Right atrium auricular region (tissue), 2 donors: ENCODE results near the gene MTARC1. TPM values are rescaled to one million over a fixed set of nuclear protein-coding genes. Genes with fewer than 3 reads are reported as not detected.
A peak's percentile ranks its signal among the peaks of the same experiment; 100 is the strongest.

Experiments
- DNase-seq: peaks from one replicate; pipeline ENCODE4 v3.0.0-alpha.2; 2019; ENCODE audit warnings: low spot score
- H3K27ac ChIP-seq, 2 donors: fragments of 200-600 bp; sonication (generic); 1 replicate in 1 of 2; 2 replicates in 1 of 2; pipeline ENCODE4 v1.5.1; 2016 to 2019
- H3K27me3 ChIP-seq, 2 donors: fragments of 200-600 bp; sonication (generic); one replicate each; pipeline versions ENCODE4 v1.5.1 to v1.6.0; 2017 to 2019
- H3K36me3 ChIP-seq: fragments of 200-600 bp; sonication (generic); one replicate; pipeline ENCODE4 v1.5.1; 2016
- H3K4me1 ChIP-seq, 2 donors: fragments of 200-600 bp; sonication (generic); one replicate each; pipeline versions ENCODE4 v1.5.1 to v1.6.0; 2017 to 2019
- H3K4me3 ChIP-seq, 2 donors: fragments of 200-600 bp; sonication (generic); 1 replicate in 1 of 2; 2 replicates in 1 of 2; pipeline ENCODE4 v1.5.1; 2017 to 2019; ENCODE audit warnings: mild to moderate bottlenecking in 1 of 2, moderate library complexity in 1 of 2
- H3K9me3 ChIP-seq, 2 donors: fragments of 200-600 bp; sonication (generic); one replicate each; pipeline ENCODE4 v1.5.1; 2019
- total RNA-seq, 2 donors: library from RNA; depleted of rRNA; stranded (reverse); fragments of >200 nt; gene quantifications; one replicate each; pipeline ENCODE4 v1.1.0, GENCODE V29; 2016
- TF ChIP-seq, protein P1 (sequence below), 2 donors: fragments of 200-600 bp; sonication (generic); IDR thresholded peaks; one replicate each; pipeline ENCODE4 v1.5.1; 2019; ENCODE audit warnings: antibody characterized with exemption in 2 of 2

The MTARC1 gene
- total RNA-seq, 2 donors from 2014 or later: 4.0 to 6.1 TPM

DNA sequence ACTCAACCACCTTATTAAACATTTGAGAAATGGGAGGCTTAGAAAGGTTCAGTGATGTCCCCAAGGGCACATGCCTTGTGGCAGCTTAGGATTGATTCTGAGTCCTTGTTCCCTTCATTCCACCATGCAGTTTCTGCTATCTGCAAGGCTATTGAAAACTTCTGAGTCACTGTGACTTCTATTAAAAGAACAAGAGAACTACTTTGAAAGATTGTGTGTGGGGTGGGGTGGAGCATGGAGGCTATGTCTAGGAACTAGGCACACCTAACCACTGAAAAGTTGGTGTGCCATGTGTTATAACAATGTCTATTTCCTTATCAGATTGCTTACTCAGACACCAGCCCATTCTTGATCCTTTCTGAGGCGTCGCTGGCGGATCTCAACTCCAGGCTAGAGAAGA lies 10.8 kb downstream of the MTARC1 start:
- H3K27ac ChIP-seq: no peak overlapping the region
- TF ChIP-seq, protein P1, sequence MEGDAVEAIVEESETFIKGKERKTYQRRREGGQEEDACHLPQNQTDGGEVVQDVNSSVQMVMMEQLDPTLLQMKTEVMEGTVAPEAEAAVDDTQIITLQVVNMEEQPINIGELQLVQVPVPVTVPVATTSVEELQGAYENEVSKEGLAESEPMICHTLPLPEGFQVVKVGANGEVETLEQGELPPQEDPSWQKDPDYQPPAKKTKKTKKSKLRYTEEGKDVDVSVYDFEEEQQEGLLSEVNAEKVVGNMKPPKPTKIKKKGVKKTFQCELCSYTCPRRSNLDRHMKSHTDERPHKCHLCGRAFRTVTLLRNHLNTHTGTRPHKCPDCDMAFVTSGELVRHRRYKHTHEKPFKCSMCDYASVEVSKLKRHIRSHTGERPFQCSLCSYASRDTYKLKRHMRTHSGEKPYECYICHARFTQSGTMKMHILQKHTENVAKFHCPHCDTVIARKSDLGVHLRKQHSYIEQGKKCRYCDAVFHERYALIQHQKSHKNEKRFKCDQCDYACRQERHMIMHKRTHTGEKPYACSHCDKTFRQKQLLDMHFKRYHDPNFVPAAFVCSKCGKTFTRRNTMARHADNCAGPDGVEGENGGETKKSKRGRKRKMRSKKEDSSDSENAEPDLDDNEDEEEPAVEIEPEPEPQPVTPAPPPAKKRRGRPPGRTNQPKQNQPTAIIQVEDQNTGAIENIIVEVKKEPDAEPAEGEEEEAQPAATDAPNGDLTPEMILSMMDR (IDR thresholded peaks at IDR 0.05): no peak
- H3K4me3 ChIP-seq: no peak overlapping the region

DNA sequence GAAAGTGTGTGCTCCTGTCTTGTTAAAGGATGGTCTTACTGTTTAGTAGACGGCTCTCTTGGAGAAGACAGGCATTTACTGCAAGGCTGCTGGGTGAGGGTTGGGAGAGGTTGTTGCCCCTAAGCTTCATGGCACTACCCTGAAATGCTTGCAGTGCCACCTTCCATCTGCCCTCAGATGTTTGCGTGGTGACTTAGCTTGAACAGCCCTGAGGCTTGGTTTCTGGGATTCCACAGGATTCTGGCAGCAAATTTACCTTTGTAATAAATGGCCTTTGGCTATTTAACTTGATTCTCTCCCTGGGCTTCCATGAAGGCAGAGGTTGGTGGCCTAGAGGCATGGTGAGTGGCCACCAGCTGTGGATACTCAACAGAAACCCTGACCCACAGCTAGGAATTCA lies 11.6 kb downstream of the MTARC1 start:
- H3K27ac ChIP-seq: no peak overlapping the region
- no peaks in the 10 kb centered on the region for H3K4me1 ChIP-seq
- no peak overlapping the region for H3K4me3 ChIP-seq
- H3K27me3 ChIP-seq: no peaks in the 10 kb centered on the region
- no peaks in the 10 kb centered on the region for H3K36me3 ChIP-seq
- peak; percentile 44 for DNase-seq
- TF ChIP-seq, protein P1 (IDR thresholded peaks at IDR 0.05): no peak
- H3K9me3 ChIP-seq: no peaks in the 10 kb centered on the region

More for the DNA sequence above, 10.8 kb downstream of the MTARC1 start:
- H3K4me1 ChIP-seq: no peaks in the 10 kb centered on the region
- H3K9me3 ChIP-seq: no peaks in the 10 kb centered on the region
- H3K27me3 ChIP-seq: no peaks in the 10 kb centered on the region
- DNase-seq: no peak
- H3K36me3 ChIP-seq: no peaks in the 10 kb centered on the region

DNA sequence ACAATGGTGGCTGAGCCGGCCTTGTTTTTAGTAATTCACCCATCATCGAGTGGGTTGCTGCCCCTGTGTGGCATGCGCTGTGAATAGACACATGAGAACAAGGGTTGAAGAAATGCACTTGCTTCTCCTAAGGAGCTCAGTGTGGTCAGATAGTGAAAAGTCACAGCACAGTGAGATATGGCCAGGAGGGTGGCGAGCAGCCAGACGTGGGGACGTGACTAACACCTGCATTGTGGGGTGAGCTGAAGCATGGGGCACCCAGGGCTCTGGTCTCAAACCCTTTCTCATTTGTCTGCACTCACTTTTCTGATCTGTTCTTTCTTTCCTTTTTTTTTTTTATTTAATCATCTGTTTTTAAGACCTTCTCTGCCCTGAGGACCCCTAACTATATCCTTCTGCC lies 13.5 kb downstream of the MTARC1 start:
- TF ChIP-seq, protein P1 (IDR thresholded peaks at IDR 0.05): no peak
- Histone ChIP-seq H3K27ac (no peak overlapping the region), H3K4me1 (no peaks in the 10 kb centered on the region), H3K27me3 (no peaks in the 10 kb centered on the region), H3K4me3 (no peak overlapping the region), H3K36me3 (no peaks in the 10 kb centered on the region), H3K9me3 (no peaks in the 10 kb centered on the region)
- DNase-seq: peak; percentile 44

DNA sequence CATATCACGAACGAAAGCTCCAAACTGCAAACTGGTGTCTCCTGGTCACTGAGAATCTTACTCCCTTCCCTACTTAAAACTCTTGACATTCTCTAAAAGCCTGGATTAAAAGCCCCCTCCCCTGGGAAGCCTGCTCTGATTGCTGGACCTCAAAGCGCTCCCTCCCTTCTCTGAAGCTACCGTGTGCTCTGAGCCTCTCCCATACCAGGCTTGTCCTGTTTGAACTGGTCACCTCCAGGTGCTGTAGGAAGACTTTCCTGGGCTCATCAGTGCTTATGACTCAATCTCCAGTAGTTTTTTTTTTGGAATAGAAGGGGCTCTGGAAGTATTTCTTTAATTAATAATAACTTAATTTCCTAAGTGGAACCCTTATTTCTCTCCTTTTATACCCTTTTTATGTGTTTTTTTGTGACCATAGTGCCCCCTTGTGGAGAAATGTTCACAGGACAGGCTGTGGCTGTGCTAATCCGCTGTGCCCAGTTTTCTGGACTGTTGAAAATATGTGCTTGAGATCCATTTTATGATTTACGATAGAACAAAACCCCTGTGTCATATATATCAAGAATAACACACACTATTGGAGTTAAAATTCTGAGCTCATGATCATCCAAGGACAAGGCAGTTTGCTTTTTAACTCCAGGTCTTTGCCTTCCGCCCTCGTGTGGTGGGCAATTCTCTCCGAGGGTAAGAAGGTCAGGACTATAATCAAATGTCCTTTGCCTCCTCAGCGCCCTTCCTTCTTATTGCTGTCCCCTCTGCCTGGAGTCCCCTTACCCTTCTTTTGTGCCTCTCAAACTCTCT lies 16.9 kb downstream of the MTARC1 start:
- TF ChIP-seq, protein P1 (IDR thresholded peaks at IDR 0.05): peak; percentile 58 to 85
- H3K4me3 ChIP-seq: no peak overlapping the region
- H3K27me3 ChIP-seq: no peaks in the 10 kb centered on the region
- H3K27ac ChIP-seq: no peak overlapping the region
- no peaks in the 10 kb centered on the region for H3K4me1 ChIP-seq
- H3K36me3 ChIP-seq: no peaks in the 10 kb centered on the region
- no peaks in the 10 kb centered on the region for H3K9me3 ChIP-seq
- peak; percentile 55 for DNase-seq

DNA sequence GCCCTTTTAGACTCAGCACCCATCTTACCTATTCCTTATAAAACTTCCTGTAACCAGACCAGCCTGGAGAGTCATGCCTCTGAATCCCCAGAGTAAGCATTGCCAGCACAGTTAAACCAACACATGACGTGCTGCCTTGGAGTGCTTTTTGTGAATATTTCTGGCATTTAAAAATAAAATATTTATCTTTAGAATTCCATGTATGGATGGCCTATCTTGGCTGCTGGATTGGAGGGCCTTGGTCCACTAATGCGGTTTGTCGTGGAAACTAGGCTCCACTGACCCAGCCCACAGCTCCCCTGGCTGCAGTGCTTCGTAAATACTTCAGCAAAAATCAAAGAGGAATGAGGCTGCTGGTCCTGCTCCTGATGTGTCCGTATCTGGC lies 17.5 kb downstream of the MTARC1 start:
- no peak overlapping the region for H3K4me3 ChIP-seq
- DNase-seq: peak; percentile 30
- no peaks in the 10 kb centered on the region for H3K27me3 ChIP-seq
- TF ChIP-seq, protein P1 (IDR thresholded peaks at IDR 0.05): no peak
- H3K27ac ChIP-seq: no peak overlapping the region
- no peaks in the 10 kb centered on the region for H3K36me3 ChIP-seq
- H3K9me3 ChIP-seq: no peaks in the 10 kb centered on the region
- no peaks in the 10 kb centered on the region for H3K4me1 ChIP-seq

DNA sequence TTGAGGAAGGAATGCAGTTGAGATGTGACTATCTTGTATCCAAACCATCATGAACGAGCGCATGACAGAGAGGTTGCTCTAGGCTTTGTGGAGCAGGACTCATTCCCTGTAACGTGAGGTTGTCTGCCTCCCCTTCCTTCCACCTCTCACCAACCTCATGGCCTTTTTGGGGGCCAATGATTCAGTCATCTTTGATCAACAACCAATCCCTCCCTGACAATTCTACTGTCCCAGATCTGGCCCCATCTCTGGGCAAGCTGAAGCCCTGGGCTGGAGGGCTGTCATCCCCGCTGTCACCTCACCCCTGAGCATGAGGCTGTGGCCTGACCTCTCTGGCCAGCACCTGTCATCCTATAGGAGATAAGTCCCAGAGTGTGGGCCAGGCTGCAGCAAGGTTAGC lies 19.7 kb downstream of the MTARC1 start:
- DNase-seq: peak; percentile 50
- no peak overlapping the region for H3K27ac ChIP-seq
- TF ChIP-seq, protein P1 (IDR thresholded peaks at IDR 0.05): no peak
- H3K4me3 ChIP-seq: no peak overlapping the region
- no peaks in the 10 kb centered on the region for H3K27me3 ChIP-seq
- peaks cover 0 to 10% of the 10 kb centered on the region in 2 donors for H3K4me1 ChIP-seq
- H3K36me3 ChIP-seq: no peaks in the 10 kb centered on the region
- H3K9me3 ChIP-seq: no peaks in the 10 kb centered on the region
